Loucy (cell line): ENCODE results near the gene MYO3B.

Source experiments
- H2AFZ ChIP-seq: fragments of 200-600 bp; sonication (generic); 2 replicates; pipeline ENCODE4 v1.6.0; 2016; ENCODE audit warnings: antibody characterized with exemption, mild to moderate bottlenecking, low read length, moderate library complexity
- H3F3A ChIP-seq: fragments of 200-600 bp; 2 replicates; pipeline ENCODE4 v1.6.0; 2016; ENCODE audit warnings: antibody characterized with exemption, low read depth, mild to moderate bottlenecking
- H3K27me3 ChIP-seq: fragments of 200-600 bp; sonication (generic); 2 replicates; pipeline ENCODE4 v1.6.1; 2014; ENCODE audit warnings: low read length, mild to moderate bottlenecking; ENCODE audit not compliant: insufficient read depth, poor library complexity, severe bottlenecking
- H3K36me3 ChIP-seq: fragments of 200-600 bp; sonication (generic); 2 replicates; pipeline ENCODE4 v1.6.1; 2016; ENCODE audit warnings: low read length; ENCODE audit not compliant: insufficient read depth
- H3K4me1 ChIP-seq: fragments of 200-600 bp; sonication (generic); 2 replicates; pipeline ENCODE4 v1.5.1; 2014; ENCODE audit warnings: low read length, mild to moderate bottlenecking; ENCODE audit not compliant: insufficient read depth, poor library complexity, severe bottlenecking
- H3K4me2 ChIP-seq: fragments of 200-600 bp; sonication (generic); 2 replicates; pipeline ENCODE4 v1.6.0; 2014; ENCODE audit warnings: antibody characterized with exemption, low read length, low read depth, mild to moderate bottlenecking; ENCODE audit not compliant: poor library complexity, severe bottlenecking
- H3K4me3 ChIP-seq: fragments of 200-600 bp; sonication (generic); 2 replicates; pipeline ENCODE4 v1.5.1; 2014; ENCODE audit warnings: low read length, mild to moderate bottlenecking, mixed read lengths; ENCODE audit not compliant: poor library complexity, severe bottlenecking
- H3K79me2 ChIP-seq: fragments of 200-600 bp; sonication (generic); 2 replicates; pipeline ENCODE4 v1.6.1; 2014; ENCODE audit warnings: low read length; ENCODE audit not compliant: insufficient read depth
- H3K9ac ChIP-seq: fragments of 200-600 bp; sonication (generic); 2 replicates; pipeline ENCODE4 v1.6.0; 2014; ENCODE audit warnings: mild to moderate bottlenecking, low read depth, low read length, moderate library complexity; ENCODE audit not compliant: poor library complexity, severe bottlenecking
- H3K9me2 ChIP-seq: fragments of 200-600 bp; sonication (generic); replicated peaks from 2 replicates; pipeline ENCODE4 v1.6.1; 2016; ENCODE audit warnings: low read depth, low read length, mixed read lengths
- H3K9me3 ChIP-seq: fragments of 200-600 bp; sonication (generic); 2 replicates; pipeline ENCODE4 v1.6.1; 2014; ENCODE audit warnings: mild to moderate bottlenecking, antibody characterized with exemption, low read length, low read depth; ENCODE audit not compliant: insufficient read depth
- H4K20me1 ChIP-seq: fragments of 200-600 bp; sonication (generic); 2 replicates; pipeline ENCODE4 v1.6.0; 2014; ENCODE audit warnings: antibody characterized with exemption, low read length, mild to moderate bottlenecking; ENCODE audit not compliant: insufficient read depth, poor library complexity, severe bottlenecking
- CTCF ChIP-seq: fragments of 200-600 bp; sonication (generic); conservative IDR thresholded peaks from 2 replicates; pipeline ENCODE4 v1.5.1; 2014; ENCODE audit warnings: mild to moderate bottlenecking, antibody characterized with exemption, low read length
- EZH2phosphoT487 ChIP-seq: fragments of 200-600 bp; IDR thresholded peaks from 2 replicates; pipeline ENCODE4 v1.6.1; 2018; ENCODE audit warnings: antibody characterized with exemption, mild to moderate bottlenecking, moderate library complexity, borderline replicate concordance

The MYO3B gene

GRCh38 chr2:170222298-170222697 lies 44.4 kb downstream of the MYO3B start:
- Histone ChIP-seq H3K9me2 (no peaks in the 10 kb centered on the region), H3K9ac (no peak overlapping the region), H3K27me3 (no peaks in the 10 kb centered on the region), H2AFZ (0 out of 2 replicates have a peak overlapping the region, but pooled peaks have one; percentile 9), H3K4me1 (peaks cover 7% of the 10 kb centered on the region), H3K4me2 (no peak overlapping the region), H3F3A (no peaks in the 10 kb centered on the region), H4K20me1 (no peaks in the 10 kb centered on the region), H3K79me2 (no peaks in the 10 kb centered on the region), H3K9me3 (no peaks in the 10 kb centered on the region), H3K4me3 (no peak overlapping the region), H3K36me3 (no peaks in the 10 kb centered on the region)
- no peak for TF ChIP-seq EZH2phosphoT487
- no peak for TF ChIP-seq CTCF

GRCh38 chr2:170222842-170223241 lies 44.9 kb downstream of the MYO3B start:
- TF ChIP-seq CTCF: no peak
- Histone ChIP-seq H3K9ac (no peak overlapping the region), H3K4me1 (peaks cover 7% of the 10 kb centered on the region), H3K27me3 (no peaks in the 10 kb centered on the region), H3K4me3 (no peak overlapping the region), H4K20me1 (no peaks in the 10 kb centered on the region), H3K9me3 (no peaks in the 10 kb centered on the region), H3K79me2 (no peaks in the 10 kb centered on the region), H3K4me2 (no peak overlapping the region), H2AFZ (no peak overlapping the region; the same call in 1 of the 2 replicates), H3K36me3 (no peaks in the 10 kb centered on the region), H3F3A (no peaks in the 10 kb centered on the region), H3K9me2 (no peaks in the 10 kb centered on the region)

GRCh38 chr2:170224692-170225294 lies 46.8 kb downstream of the MYO3B start:
- Histone ChIP-seq H2AFZ (no peak overlapping the region), H3K79me2 (no peaks in the 10 kb centered on the region), H3F3A (no peaks in the 10 kb centered on the region), H3K9me3 (no peaks in the 10 kb centered on the region), H3K4me1 (peaks cover 7% of the 10 kb centered on the region), H4K20me1 (no peaks in the 10 kb centered on the region), H3K36me3 (no peaks in the 10 kb centered on the region), H3K9ac (no peak overlapping the region), H3K9me2 (no peaks in the 10 kb centered on the region), H3K4me2 (no peak overlapping the region), H3K4me3 (no peak overlapping the region), H3K27me3 (no peaks in the 10 kb centered on the region)
- no peak for TF ChIP-seq CTCF
- TF ChIP-seq EZH2phosphoT487: no peak
